GM12892 (cell line): ENCODE data around the gene CTR9.

Experiments used
- POLR2AphosphoS5 ChIP-seq: IDR thresholded peaks from 2 replicates; pipeline ENCODE4 v1.6.1; 2011; ENCODE audit warnings: low read depth, low read length, control low read depth
- TAF1 ChIP-seq: IDR thresholded peaks from 2 replicates; pipeline ENCODE4 v1.6.1; 2011; ENCODE audit warnings: low read depth, mild to moderate bottlenecking, control low read depth, low read length, borderline replicate concordance

GRCh38 chr11:10763766-10764165 is 12.7 kb downstream of the CTR9 start:
- TF ChIP-seq TAF1, result no peak
- TF ChIP-seq POLR2AphosphoS5, result no peak
